ENCODE results near the gene RIPOR2. TPM values are rescaled to one million over a fixed set of nuclear protein-coding genes. Genes with fewer than 3 reads are reported as not detected.

Gene RIPOR2
- total RNA-seq, 2 experiments from 2014 or later: 18.0 to 28.9 TPM

- Histone ChIP-seq H3K79me2 (ENCODE audit: insufficient read depth, low read depth, low read length) (peaks cover 4% of the 10 kb centered on the region; the same call in 1 of the 2 replicates), H3K4me3 (ENCODE audit: low read depth, low read length, poor library complexity, severe bottlenecking) (no peak overlapping the region), H3K36me3 (ENCODE audit: insufficient read depth, low read length) (peaks cover 72% of the 10 kb centered on the region), H3K9me3 (ENCODE audit: low read length) (no peaks in the 10 kb centered on the region), H2AFZ (ENCODE audit: low read length) (no peak overlapping the region), H3K4me2 (ENCODE audit: low read length) (no peak overlapping the region), H3K9me2 (ENCODE audit: insufficient read depth, low read length) (no peaks in the 10 kb centered on the region), H3K4me1 (ENCODE audit: insufficient read depth, low read length, poor library complexity, severe bottlenecking) (peaks cover 84% of the 10 kb centered on the region), H4K20me1 (ENCODE audit: insufficient read depth, low read length) (no peaks in the 10 kb centered on the region), H3K27ac (ENCODE audit: low read depth, low read length, poor library complexity, severe bottlenecking) (peak overlapping the region; percentile 62)
- CTCF ChIA-PET (ENCODE audit: unreplicated experiment): interaction anchor here (0.7 to 1.0 kb wide), 2 partner anchors 18 to 47 kb away, joined by 3 read pairs; no protein-coding TSS in a partner anchor
- DNase-seq (ENCODE audit: low spot score): no peak
- intact Hi-C loops (cut with micrococcal nuclease; ENCODE audit: unreplicated experiment): loop anchor here (5.0 kb wide), 1 partner anchor 273 kb away; no protein-coding TSS in a partner anchor
- BruUV-seq (replicated peaks): no TSS peak
- POLR2A ChIA-PET: interaction anchor here (0.9 to 2.8 kb wide), 2 partner anchors 18 to 52 kb away, joined by 3 to 20 read pairs; no protein-coding TSS in a partner anchor
- TF ChIP-seq EZH2phosphoT487 (IDR thresholded peaks at IDR 0.05; ENCODE audit: borderline replicate concordance, low read depth, low read length): no peak
- TF ChIP-seq, protein P1, sequence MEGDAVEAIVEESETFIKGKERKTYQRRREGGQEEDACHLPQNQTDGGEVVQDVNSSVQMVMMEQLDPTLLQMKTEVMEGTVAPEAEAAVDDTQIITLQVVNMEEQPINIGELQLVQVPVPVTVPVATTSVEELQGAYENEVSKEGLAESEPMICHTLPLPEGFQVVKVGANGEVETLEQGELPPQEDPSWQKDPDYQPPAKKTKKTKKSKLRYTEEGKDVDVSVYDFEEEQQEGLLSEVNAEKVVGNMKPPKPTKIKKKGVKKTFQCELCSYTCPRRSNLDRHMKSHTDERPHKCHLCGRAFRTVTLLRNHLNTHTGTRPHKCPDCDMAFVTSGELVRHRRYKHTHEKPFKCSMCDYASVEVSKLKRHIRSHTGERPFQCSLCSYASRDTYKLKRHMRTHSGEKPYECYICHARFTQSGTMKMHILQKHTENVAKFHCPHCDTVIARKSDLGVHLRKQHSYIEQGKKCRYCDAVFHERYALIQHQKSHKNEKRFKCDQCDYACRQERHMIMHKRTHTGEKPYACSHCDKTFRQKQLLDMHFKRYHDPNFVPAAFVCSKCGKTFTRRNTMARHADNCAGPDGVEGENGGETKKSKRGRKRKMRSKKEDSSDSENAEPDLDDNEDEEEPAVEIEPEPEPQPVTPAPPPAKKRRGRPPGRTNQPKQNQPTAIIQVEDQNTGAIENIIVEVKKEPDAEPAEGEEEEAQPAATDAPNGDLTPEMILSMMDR (conservative IDR thresholded peaks at IDR 0.05; ENCODE audit: low read length): no peak
These were observed 71.4 kb downstream of the RIPOR2 start for GRCh38 chr6:24864343-24864742.

DNA sequence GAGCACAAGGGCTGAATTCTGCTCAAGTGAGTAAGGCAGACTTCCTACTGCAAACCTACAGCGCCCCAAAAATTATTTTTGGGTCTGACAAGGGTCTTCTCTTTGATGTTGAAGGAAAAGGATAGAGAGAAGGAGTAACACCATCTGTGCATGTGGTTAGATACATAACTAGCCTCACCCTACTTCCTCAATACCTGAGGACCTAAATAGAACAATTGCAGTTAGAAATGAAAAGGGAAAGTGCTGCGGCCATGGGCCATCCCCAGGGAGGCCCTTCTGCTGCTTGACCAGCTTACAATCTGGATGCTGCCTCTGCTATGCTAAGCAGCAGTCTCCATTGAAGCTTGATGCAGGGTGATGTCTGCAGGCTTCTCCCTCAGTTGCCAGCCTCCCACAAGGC, 73.8 kb downstream of the RIPOR2 start:
- peak; percentile 88 for DNase-seq (ENCODE audit: low spot score)
- BruUV-seq (replicated peaks): no TSS peak

More for the DNA sequence above, 73.8 kb downstream of the RIPOR2 start:
- no peaks in the 10 kb centered on the region for H3K9me2 ChIP-seq (ENCODE audit: insufficient read depth, low read length)
- no peak overlapping the region for H2AFZ ChIP-seq (ENCODE audit: low read length)
- CTCF ChIA-PET (ENCODE audit: unreplicated experiment): interaction anchor here (0.6 to 1.7 kb wide), 4 partner anchors 14 to 87 kb away, joined by 4 read pairs; no protein-coding TSS in a partner anchor
- POLR2A ChIA-PET: interaction anchor here (0.7 to 1.8 kb wide), 10 partner anchors 11 to 108 kb away, joined by 3 to 9 read pairs (median 3); no protein-coding TSS in a partner anchor
- H4K20me1 ChIP-seq (ENCODE audit: insufficient read depth, low read length): no peaks in the 10 kb centered on the region
- intact Hi-C loops (cut with micrococcal nuclease; ENCODE audit: unreplicated experiment): loop anchor here (1.0 to 5.0 kb wide), 3 partner anchors 21 to 275 kb away; no protein-coding TSS in a partner anchor
- no peaks in the 10 kb centered on the region for H3K9me3 ChIP-seq (ENCODE audit: low read length)
- TF ChIP-seq, protein P1 (conservative IDR thresholded peaks at IDR 0.05; ENCODE audit: low read length): no peak
- TF ChIP-seq EZH2phosphoT487 (IDR thresholded peaks at IDR 0.05; ENCODE audit: borderline replicate concordance, low read depth, low read length): no peak
- H3K27ac ChIP-seq (ENCODE audit: low read depth, low read length, poor library complexity, severe bottlenecking): peak overlapping the region; percentile 82
- peaks cover 99% of the 10 kb centered on the region for H3K4me1 ChIP-seq (ENCODE audit: insufficient read depth, low read length, poor library complexity, severe bottlenecking)
- peak overlapping the region; percentile 15 for H3K4me3 ChIP-seq (ENCODE audit: low read depth, low read length, poor library complexity, severe bottlenecking)
- peaks cover 69% of the 10 kb centered on the region for H3K36me3 ChIP-seq (ENCODE audit: insufficient read depth, low read length)
- peak overlapping the region; percentile 69 for H3K4me2 ChIP-seq (ENCODE audit: low read length)
- peaks cover 4% of the 10 kb centered on the region; the same call in 1 of the 2 replicates for H3K79me2 ChIP-seq (ENCODE audit: insufficient read depth, low read depth, low read length)

Data from OCI-LY7 (cell line).